PC-3 (cell line): Measurements from ENCODE around the gene MSL3B. TPM values are rescaled to one million over a fixed set of nuclear protein-coding genes. Genes with fewer than 3 reads are reported as not detected.

Experiments used
- ATAC-seq: fragments of 200-7000 bp; cut with Tn5 transposase; 2 replicates; pipeline ENCODE4 v1.9.1; 2020; ENCODE audit warnings: mild to moderate bottlenecking, moderate library complexity
- BruUV-seq: library from RNA; stranded (reverse); fragments of 400-500 nt; replicated peaks from 2 replicates; lab custom pipeline; 2021; lab: Mats Ljungman, UMichigan
- CTCF ChIA-PET: fragments of 300-600 bp; sonication (Branson Sonifier 250); formaldehyde crosslinking; loops from one replicate; lab custom pipeline; 2022; ENCODE audit warnings: antibody characterized with exemption; lab: Charles Lee
- POLR2A ChIA-PET: fragments of 300-600 bp; sonication (Branson Sonifier 250); formaldehyde crosslinking; loops from one replicate; lab custom pipeline; 2022; ENCODE audit warnings: antibody characterized with exemption; ENCODE audit not compliant: unreplicated experiment; lab: Charles Lee
- DNase-seq: peaks from one replicate; pipeline ENCODE4 v3.0.0-alpha.2; 2015
- H2AFZ ChIP-seq: fragments of 300-600 bp; sonication (generic); 2 replicates; pipeline ENCODE4 v1.6.0; 2016; ENCODE audit warnings: antibody characterized with exemption, low read length
- H3F3A ChIP-seq: fragments of 300-600 bp; sonication (generic); one replicate; pipeline ENCODE4 v1.6.0; 2017; ENCODE audit warnings: antibody characterized with exemption, low read length, control low read depth, mild to moderate bottlenecking; ENCODE audit not compliant: unreplicated experiment
- H3K27ac ChIP-seq: fragments of 300-600 bp; sonication (generic); 2 replicates; pipeline ENCODE4 v1.5.1; 2016; ENCODE audit warnings: mild to moderate bottlenecking, low read length
- H3K27me3 ChIP-seq: fragments of 300-600 bp; sonication (generic); 2 replicates; pipeline ENCODE4 v1.6.1; 2016; ENCODE audit warnings: low read length, mixed read lengths
- H3K36me3 ChIP-seq: fragments of 300-600 bp; sonication (generic); 2 replicates; pipeline ENCODE4 v1.6.1; 2016; ENCODE audit warnings: low read depth, mixed run types, low read length, mixed read lengths
- H3K4me1 ChIP-seq: fragments of 300-600 bp; sonication (generic); 2 replicates; pipeline ENCODE4 v1.5.1; 2016; ENCODE audit warnings: low read length; ENCODE audit not compliant: insufficient read depth
- H3K4me2 ChIP-seq: fragments of 300-600 bp; sonication (generic); 2 replicates; pipeline ENCODE4 v1.6.0; 2016; ENCODE audit warnings: low read length
- H3K4me3 ChIP-seq: fragments of 300-600 bp; sonication (generic); 2 replicates; pipeline ENCODE4 v1.5.1; 2016; ENCODE audit warnings: mild to moderate bottlenecking, low read length, mixed read lengths
- H3K79me2 ChIP-seq: fragments of 300-600 bp; sonication (generic); 2 replicates; pipeline ENCODE4 v1.6.1; 2017; ENCODE audit warnings: low read length, mixed read lengths
- H3K9ac ChIP-seq: fragments of 300-600 bp; sonication (generic); 2 replicates; pipeline ENCODE4 v1.6.0; 2016; ENCODE audit warnings: mild to moderate bottlenecking, low read length
- H3K9me2 ChIP-seq: fragments of 300-600 bp; sonication (generic); replicated peaks from 2 replicates; pipeline ENCODE4 v1.6.1; 2016; ENCODE audit warnings: mixed run types, low read length, mixed read lengths
- H3K9me3 ChIP-seq: fragments of 300-600 bp; sonication (generic); 2 replicates; pipeline ENCODE4 v1.6.1; 2016; ENCODE audit warnings: low read length, mixed read lengths
- H4K20me1 ChIP-seq: fragments of 300-600 bp; sonication (generic); 2 replicates; pipeline ENCODE4 v1.6.1; 2016; ENCODE audit warnings: low read length, mixed read lengths
- CTCF ChIP-seq: fragments of 300-600 bp; sonication (generic); conservative IDR thresholded peaks from 2 replicates; pipeline ENCODE4 v1.5.1; 2017; ENCODE audit warnings: antibody characterized with exemption, low read depth, mild to moderate bottlenecking, low read length
- EZH2 ChIP-seq: fragments of 300-600 bp; sonication (generic); IDR thresholded peaks from one replicate; pipeline ENCODE4 v1.6.1; 2017; ENCODE audit warnings: antibody characterized with exemption, mild to moderate bottlenecking, low read length; ENCODE audit not compliant: unreplicated experiment
- EZH2phosphoT487 ChIP-seq: fragments of 300-600 bp; sonication (generic); IDR thresholded peaks from 2 replicates; pipeline ENCODE4 v1.6.1; 2018; ENCODE audit warnings: mild to moderate bottlenecking, antibody characterized with exemption, low read length, borderline replicate concordance
- intact Hi-C: fragments of 100-400 bp; cut with micrococcal nuclease; formaldehyde crosslinking; loops from 2 replicates; pipeline ENCODE4 v1.9.0; 2023
- total RNA-seq: library from RNA; depleted of rRNA; stranded (reverse); fragments of >200 nt; gene quantifications from 2 replicates; pipeline ENCODE4 v1.2.3, GENCODE V29; 2014; rRNA removed

Gene MSL3B

GRCh38 chr2:233815861-233816260 is 52.3 kb downstream of the MSL3B start:
- Histone ChIP-seq H3F3A (no peaks in the 10 kb centered on the region), H3K4me1 (no peaks in the 10 kb centered on the region), H3K79me2 (no peaks in the 10 kb centered on the region), H3K9me2 (no peaks in the 10 kb centered on the region), H3K27me3 (no peaks in the 10 kb centered on the region), H3K4me2 (no peak overlapping the region), H3K9me3 (no peaks in the 10 kb centered on the region), H3K9ac (no peak overlapping the region), H4K20me1 (no peaks in the 10 kb centered on the region), H3K36me3 (no peaks in the 10 kb centered on the region), H2AFZ (no peak overlapping the region), H3K4me3 (no peak overlapping the region), H3K27ac (no peak overlapping the region)
- ATAC-seq (no peak), DNase-seq (no peak)
- no TSS peak for BruUV-seq
- CTCF ChIA-PET: no interaction called here
- no peak for TF ChIP-seq EZH2
- no peak for TF ChIP-seq CTCF
- no peak for TF ChIP-seq EZH2phosphoT487
- POLR2A ChIA-PET: no interaction called here
- intact Hi-C loops: loop anchor here (2.0 kb wide), 1 partner anchor 57 kb away; no protein-coding TSS in a partner anchor

Other genes with a start within 250 kb of the MSL3B start
- gene UGT1A10, start 231.9 kb downstream of the MSL3B start, total RNA-seq: 0.46 TPM in 1 of 2 replicates, not detected in the other
- gene UGT1A9, start 196.5 kb downstream of the MSL3B start, total RNA-seq: not detected in 2 replicates
- not detected in 2 replicates for gene UGT1A7, start 186.5 kb downstream of the MSL3B start, total RNA-seq
- 2.0 and 2.2 TPM in 2 replicates for gene UGT1A6, start 175.5 kb downstream of the MSL3B start, total RNA-seq
- not detected in 2 replicates for gene UGT1A5, start 155.5 kb downstream of the MSL3B start, total RNA-seq
- gene UGT1A4, start 149.7 kb downstream of the MSL3B start, total RNA-seq: not detected in 2 replicates
- gene UGT1A3, start 139.3 kb downstream of the MSL3B start, total RNA-seq: not detected in 2 replicates
- 0.33 TPM in 1 of 2 replicates, not detected in the other for gene UGT1A1, start 108.1 kb downstream of the MSL3B start, total RNA-seq
- gene MROH2A, start 90.1 kb downstream of the MSL3B start, total RNA-seq: not detected in 2 replicates
- gene HJURP, start 13.9 kb downstream of the MSL3B start, total RNA-seq: 31.7 and 37.0 TPM in 2 replicates
- not detected in 2 replicates for gene TRPM8, start 49.0 kb upstream of the MSL3B start, total RNA-seq
- not detected in 2 replicates for gene SPP2, start 182.3 kb upstream of the MSL3B start, total RNA-seq